ELF-1 (cell line): ENCODE measurements around the gene RIPOR3.
"Not testable (repeated sequence)": the region's sequence is repeated elsewhere in the genome, so short reads cannot be mapped to it uniquely, and the experiment has no call there.

Experiments used
- DNase-seq: peaks from one replicate; pipeline ENCODE4 v3.0.0-alpha.2; 2016; ENCODE audit warnings: low read depth, low spot score

RIPOR3 gene

DNA sequence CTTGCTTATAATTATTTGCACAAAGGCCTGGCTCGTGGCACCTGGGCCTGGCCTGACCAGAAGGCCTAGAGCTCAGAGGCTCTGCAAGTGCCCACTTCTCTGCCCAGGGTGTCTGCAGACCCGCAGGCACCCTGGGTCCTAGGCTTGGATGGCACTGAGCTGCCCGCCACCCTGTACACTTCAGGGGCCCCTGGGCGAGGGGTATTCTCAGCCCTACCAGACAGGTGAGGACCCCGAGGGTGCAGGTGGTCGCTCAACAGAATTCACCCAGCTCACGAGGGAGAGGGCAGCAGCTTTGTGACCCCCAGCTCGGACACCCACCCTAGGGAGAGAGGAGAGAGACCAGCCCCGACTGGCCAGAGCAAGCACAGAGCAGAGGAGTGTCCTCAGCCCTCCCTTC lies 83.9 kb downstream of the RIPOR3 start:
- no peak for DNase-seq

DNA sequence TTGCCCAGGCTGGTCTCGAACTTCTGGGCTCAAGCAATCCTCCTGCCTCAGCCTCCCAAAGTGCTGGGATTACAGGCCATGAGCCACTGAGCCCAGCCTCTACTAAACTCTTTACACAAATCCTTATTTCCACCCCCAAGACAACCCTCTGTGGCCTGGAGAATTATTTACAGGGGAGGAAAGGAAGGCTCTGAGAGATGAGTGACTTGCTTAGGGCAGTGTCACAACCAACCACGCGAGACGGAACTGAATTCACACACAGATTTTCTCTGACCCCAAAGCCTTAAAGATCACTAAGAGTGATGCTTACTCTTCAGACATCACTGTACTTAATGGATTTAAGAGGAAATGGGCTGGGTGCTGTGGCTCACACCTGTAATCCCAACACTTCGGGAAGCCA lies 86.2 kb downstream of the RIPOR3 start:
- no peak for DNase-seq

GRCh38 chr20:50604451-50604850 lies 86.9 kb downstream of the RIPOR3 start:
- DNase-seq: no peak

DNA sequence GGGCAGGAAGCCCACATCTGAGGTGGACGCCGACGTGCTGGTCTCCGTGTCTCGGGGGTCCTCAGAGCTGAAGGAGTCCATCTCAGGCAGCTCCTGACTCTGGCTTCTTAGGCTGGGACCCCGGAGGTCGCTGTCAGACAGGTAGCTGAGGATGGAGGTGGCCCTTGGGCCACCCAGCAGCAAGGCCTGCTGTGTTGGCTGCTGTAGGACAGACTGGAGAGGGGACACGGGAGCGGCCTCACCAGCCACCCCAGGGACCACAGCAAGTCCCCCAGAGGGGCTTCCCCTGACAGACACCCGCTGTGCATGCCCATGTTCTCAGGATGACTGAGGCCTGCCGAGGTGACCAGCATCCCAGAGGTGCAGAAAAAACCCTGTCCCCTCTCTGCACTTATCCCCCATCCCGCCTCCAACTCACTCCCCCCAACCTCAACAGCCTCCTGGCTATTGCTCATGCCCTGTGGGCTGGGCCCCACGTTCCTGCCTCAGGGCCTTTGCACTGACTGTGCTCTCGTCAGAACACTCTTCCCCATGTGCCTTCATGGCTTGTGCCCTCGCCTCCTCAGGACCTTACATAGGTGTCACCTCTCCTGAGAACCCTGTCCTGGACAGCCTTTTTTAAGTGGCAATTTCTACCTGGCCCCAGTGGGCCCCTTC lies 88.8 kb downstream of the RIPOR3 start:
- no peak for DNase-seq

DNA sequence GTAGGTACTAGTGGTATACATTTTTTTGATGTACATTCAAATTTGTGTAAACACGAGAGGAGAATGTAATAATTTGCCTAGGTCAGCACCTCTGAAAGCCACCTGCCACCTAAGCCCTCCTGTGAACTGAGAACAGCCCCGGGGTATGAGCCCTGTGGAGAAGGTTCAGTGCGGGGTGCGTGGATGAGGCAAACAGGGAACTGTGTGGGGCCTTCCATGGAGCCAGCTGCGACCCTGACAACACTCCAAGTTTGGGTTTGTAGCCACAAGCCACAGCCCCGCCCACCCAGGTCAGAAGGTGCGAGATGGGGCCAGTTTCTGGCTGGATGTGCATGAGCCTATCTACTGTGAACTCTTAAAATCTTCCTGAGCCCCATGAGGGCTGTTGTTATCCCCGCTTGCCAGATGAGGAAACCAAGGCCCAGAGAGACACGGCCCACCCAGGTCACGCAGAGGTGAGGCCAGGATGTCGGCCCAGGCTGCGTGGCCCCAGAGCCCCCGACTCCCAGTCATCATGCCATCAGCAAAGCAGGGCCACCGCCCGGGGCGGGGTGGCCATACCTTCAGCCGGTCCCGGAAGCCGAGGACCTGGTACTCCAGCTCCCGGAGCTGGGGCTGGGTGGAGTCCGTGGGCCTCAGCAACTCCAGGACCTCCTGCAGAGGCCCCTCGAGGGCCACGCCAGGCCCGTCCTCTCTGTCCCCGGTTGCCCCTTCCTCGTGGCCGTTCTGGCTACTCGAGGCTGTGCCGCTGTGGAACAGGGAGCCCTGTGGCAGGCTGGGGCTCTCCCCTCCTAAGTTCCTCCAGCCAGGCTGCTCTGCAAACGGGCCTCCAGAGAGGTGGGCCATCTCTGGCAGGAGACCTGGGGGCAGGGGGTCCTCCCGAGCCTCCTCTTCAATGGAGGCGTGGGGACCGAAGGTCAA lies 89.6 kb downstream of the RIPOR3 start:
- DNase-seq: no peak

- DNase-seq: no peak
Measured at GRCh38 chr20:50600281-50600895, 91.0 kb downstream of the RIPOR3 start.

- DNase-seq: not testable (repeated sequence)
Measured at GRCh38 chr20:50598768-50599167, 92.6 kb downstream of the RIPOR3 start.

- DNase-seq: no peak
Measured at GRCh38 chr20:50598074-50598473, 93.3 kb downstream of the RIPOR3 start.

DNA sequence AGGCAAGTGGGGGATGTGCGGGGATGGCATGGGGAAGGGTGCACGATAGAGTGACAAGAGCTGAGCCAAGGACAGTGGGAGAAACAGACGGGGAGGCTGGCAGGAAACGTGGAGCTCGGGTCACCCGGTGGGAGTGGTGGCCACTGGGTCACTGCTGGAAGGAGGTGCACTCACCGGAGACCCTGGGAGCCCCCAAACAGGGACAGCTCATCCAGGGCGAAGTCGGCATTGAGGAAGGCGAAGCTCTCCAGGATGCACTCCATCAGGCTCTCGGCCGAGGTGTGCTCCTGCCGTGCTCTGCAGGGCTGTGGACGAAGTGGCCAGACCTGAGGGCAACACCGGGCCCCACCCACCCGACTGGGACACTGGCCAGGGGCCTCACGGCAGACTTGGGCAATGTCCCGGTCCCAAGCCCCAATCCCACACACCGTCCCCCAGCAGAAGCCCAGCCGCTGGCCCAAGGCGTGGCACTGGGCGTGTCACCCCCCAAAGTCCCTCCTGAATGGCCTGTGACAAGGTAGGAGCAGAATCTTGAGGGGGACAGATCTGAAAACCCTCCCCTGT lies 93.9 kb downstream of the RIPOR3 start:
- no peak for DNase-seq

DNA sequence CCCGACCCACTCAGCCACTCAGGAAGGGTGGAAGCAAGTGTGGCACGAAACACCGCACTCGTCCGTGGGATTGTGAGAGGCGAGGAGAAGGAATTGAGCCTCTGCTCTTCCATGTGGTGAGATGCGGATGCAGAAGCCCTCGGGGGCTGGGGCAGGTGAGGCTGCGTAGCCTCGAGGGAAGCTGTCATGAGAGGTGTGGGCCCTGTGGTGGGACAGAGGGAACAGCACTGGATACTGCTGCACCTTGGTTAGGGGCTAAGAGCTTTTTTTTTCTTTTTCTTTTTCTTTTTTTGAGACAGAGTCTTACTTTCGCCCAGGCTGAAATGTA lies 94.7 kb downstream of the RIPOR3 start:
- no peak for DNase-seq

DNA sequence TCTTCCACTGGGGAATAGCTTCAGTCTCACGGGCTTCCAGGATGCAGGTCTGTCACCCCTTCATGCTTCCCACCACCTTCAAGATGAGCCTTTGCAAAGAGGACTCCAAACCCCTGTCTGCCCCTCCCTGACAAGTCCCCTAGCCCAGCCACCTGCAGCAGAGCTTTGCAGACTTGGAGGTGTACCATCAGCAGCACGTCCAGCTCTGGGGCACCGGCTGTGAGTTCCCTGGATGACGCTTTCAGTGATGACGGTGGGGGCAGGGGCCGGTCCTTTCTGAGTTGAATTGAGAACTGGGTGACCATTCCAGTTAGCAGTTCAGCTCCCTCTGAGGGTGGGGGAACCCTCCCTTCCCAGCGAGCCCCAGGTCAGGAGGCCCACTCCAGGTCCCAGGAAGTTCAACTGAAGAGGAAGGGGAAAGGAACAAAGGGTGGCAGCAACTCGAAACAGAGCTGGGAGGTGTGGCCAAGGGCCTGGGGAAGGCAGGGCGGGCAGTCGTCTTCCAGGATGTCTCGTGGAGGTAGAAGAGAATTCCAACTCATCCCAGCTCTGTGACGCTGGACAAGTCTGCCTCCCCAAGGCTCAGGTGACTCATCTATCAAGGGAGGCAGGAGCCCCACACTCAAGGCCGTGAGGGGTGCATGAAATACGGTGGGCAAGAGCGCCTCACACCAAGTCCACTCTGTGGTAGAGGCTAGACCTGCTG lies 95.2 kb downstream of the RIPOR3 start:
- DNase-seq: peak; percentile 39

- no peak for DNase-seq
Measured at GRCh38 chr20:50595433-50595895, 95.9 kb downstream of the RIPOR3 start.

DNA sequence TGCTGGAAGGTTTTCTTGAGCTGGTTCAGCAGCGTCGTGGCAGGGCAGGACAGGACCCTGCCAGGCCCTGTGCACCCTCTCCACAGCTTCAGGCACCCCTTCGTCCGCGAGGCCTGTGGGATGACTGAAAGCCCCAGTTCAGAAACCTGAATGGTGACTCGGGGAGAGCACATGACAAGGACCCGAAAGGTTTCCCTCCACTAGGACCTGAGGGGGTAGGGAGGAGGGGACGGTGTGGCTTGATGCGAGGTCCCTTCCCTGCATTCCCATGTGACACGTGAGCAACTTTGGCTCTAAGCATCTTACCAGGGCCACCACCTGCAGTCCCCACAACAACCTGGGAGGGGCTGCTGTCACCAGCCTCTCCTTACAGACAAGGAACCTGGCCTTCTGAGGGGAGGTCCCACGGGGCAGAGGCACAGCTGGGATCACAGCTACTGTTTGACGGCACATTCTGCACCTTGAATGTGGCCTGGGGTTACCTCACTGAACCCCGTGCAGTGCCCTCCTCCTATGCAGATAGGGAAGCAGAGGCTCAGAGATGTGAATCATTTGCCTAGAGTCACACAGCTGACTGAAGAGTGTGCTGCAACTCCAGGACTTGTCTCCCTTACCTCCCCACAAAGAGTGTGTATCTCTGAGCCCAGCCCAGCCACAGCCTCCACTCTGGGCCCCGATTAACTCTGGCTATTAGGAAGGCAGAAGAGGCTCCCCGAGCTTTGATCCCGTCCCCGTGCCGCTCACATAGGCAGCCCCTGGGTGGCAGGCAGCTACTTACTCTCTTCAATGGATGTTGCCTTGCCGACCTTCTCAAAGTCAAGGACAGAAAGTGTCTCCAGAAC lies 96.5 kb downstream of the RIPOR3 start:
- DNase-seq: peak; percentile 75

GRCh38 chr20:50594231-50594590 lies 97.1 kb downstream of the RIPOR3 start:
- DNase-seq: no peak

- no peak for DNase-seq
Measured at GRCh38 chr20:50593005-50593335, 98.4 kb downstream of the RIPOR3 start.

GRCh38 chr20:50592282-50593004 lies 98.9 kb downstream of the RIPOR3 start:
- DNase-seq: no peak

GRCh38 chr20:50591233-50591852 lies 100.0 kb downstream of the RIPOR3 start:
- no peak for DNase-seq

GRCh38 chr20:50590348-50590664 lies 101.0 kb downstream of the RIPOR3 start:
- no peak for DNase-seq

- DNase-seq: no peak
Measured at GRCh38 chr20:50589548-50590347, 101.6 kb downstream of the RIPOR3 start.
